ENCODE results near the gene HPCAL1.

Gene HPCAL1

DNA sequence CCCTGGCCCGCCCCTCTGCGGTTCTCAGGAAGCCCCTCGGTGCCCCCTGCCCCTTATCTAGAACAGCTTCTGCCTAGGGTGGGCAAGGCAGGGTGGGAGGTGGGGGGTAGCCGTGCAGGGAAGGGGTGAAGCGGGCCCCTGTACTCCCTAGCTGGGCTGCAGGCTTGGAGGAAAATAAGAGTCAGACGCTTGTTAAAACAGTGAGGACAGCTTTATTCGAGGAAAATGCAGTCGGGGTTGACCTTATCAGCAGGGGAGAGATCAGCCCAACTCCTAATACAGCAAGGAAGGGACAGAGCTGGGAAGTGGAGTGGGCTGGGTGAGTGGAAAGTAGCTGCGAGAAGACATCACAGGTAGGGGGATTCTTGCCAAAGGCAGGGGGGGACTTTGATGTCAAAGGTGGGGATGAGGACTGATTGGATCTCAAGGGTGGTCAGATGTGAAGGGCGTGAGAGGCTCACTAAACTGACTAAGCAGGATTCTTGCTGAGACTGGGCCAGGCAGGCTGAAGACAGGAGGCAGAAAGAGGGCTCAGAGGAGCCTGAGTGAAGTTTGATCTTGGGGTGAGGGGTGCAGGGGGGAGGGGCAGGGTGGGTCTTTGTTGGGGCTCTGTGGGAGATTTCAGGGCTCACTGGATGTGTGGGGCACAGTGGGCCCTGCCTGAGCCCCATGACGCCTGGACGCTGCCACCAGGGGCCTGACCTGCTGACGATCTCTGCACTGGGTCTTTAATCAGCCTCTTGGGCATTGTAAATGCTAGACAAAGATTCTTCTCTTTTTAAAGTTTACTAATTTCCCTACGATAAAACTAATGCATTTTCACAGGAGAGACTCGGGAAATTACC is 29.9 kb downstream of the HPCAL1 start:
- Histone ChIP-seq H3K9ac (ENCODE audit: low read depth, low read length) (no peak overlapping the region), H3K4me1 (ENCODE audit: insufficient read depth, low read length) (peaks cover 37% of the 10 kb centered on the region), H3K36me3 (ENCODE audit: insufficient read depth, low read length) (no peaks in the 10 kb centered on the region), H3K9me3 (ENCODE audit: control insufficient read depth, insufficient read depth, low read length) (no peaks in the 10 kb centered on the region)

DNA sequence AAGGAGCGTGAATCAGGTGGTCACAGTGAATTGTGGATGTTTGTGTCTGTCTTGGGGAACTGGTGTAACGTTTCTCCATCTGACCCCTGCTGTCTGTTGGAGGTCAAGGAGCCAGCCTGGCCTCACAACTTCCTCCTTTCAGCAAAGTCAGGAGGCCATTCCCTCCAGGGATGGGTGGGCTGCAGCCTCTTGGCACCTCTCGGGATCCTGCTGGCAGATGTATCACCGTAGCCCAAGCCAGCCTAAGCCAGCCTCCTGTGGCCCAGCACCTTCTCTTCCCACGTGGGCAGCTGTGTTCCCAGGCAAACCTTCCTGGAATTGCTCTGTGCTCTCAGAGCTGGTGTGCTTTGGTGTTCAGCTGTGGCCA is 30.5 kb downstream of the HPCAL1 start:
- H3K9ac ChIP-seq (ENCODE audit: low read depth, low read length): no peak overlapping the region
- no peaks in the 10 kb centered on the region for H3K36me3 ChIP-seq (ENCODE audit: insufficient read depth, low read length)
- no peaks in the 10 kb centered on the region for H3K9me3 ChIP-seq (ENCODE audit: control insufficient read depth, insufficient read depth, low read length)
- H3K4me1 ChIP-seq (ENCODE audit: insufficient read depth, low read length): peaks cover 36% of the 10 kb centered on the region

DNA sequence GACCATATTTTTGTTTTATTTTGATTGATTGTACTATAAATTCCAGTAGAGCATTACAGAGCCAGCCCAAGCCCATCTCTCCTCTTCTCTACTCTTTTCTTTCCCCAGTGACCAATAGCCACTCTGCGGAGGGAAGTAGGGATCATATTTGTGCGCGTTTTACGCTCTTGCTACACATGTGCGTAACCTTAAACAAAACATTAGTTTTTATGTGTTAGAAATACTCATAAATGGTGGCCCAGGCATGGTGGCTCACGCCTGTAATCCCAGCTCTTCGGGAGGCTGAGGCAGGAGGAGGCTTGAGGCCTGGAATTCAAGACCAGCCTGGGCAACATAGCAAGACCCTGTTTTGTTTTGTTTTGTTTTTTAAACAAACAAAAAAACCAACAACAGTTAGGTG is 31.3 kb downstream of the HPCAL1 start:
- H3K4me1 ChIP-seq (ENCODE audit: insufficient read depth, low read length): peaks cover 36% of the 10 kb centered on the region
- H3K9me3 ChIP-seq (ENCODE audit: control insufficient read depth, insufficient read depth, low read length): no peaks in the 10 kb centered on the region
- H3K36me3 ChIP-seq (ENCODE audit: insufficient read depth, low read length): no peaks in the 10 kb centered on the region
- H3K9ac ChIP-seq (ENCODE audit: low read depth, low read length): no peak overlapping the region

DNA sequence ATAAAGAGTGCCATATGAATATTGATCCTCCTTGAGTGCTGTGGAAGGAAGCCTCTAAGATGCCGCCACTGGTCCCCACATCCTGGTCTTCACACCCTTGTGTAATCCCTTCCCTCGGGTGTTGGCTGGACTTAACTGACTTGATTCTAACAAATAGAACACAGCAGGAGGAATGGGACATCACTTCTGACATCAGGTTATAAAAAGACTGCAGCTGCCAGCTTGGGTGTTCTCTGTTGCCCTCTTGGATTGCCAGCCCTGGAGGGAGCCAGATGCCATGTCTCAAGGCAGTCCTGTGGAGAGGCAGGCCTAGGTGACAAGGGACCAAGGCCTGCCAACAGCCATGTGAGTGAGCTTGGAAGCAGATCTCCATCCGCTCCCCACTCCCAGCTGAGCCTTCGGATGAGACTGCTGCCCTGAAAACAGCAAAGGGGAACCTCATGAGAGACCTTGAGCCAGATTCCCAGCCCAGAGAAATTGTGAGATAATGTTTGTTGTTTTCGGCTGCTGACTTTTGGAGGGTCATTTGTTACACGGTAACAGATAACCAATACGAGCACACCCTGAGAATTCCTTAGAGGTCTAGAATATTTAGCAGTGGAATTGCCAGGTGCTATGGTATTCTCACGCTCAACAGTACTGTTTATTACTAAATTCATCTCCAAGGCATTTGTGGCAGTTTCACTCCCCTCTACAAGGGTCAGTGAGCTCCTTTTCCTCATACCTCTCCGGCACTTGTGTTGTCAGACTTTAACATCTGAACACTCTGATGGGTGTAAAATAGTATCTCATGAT is 32.5 kb downstream of the HPCAL1 start:
- peaks cover 28% of the 10 kb centered on the region for H3K4me1 ChIP-seq (ENCODE audit: insufficient read depth, low read length)
- no peaks in the 10 kb centered on the region for H3K9me3 ChIP-seq (ENCODE audit: control insufficient read depth, insufficient read depth, low read length)
- H3K36me3 ChIP-seq (ENCODE audit: insufficient read depth, low read length): no peaks in the 10 kb centered on the region
- no peak overlapping the region for H3K9ac ChIP-seq (ENCODE audit: low read depth, low read length)

DNA sequence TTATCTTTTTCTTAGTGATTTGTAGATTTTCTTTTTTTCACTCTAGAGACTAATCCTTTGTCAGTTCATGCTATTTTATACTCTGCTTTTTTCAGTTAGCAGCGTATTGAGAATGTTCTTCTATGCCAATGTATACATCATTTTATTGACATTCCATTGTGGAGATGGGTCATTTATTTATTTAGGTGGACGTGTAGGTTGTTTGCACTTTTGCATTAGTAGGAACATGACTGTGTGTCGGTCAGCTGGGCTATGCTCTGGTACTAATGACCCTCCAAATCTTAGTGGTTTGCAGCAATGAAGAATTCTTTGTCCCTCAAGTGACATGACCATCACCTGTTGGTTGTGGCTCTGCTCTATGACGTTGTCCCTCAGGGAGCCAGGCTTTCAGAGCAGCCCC is 33.6 kb downstream of the HPCAL1 start:
- Histone ChIP-seq H3K4me1 (ENCODE audit: insufficient read depth, low read length) (peaks cover 18% of the 10 kb centered on the region), H3K36me3 (ENCODE audit: insufficient read depth, low read length) (no peaks in the 10 kb centered on the region), H3K9ac (ENCODE audit: low read depth, low read length) (no peak overlapping the region), H3K9me3 (ENCODE audit: control insufficient read depth, insufficient read depth, low read length) (no peaks in the 10 kb centered on the region)

DNA sequence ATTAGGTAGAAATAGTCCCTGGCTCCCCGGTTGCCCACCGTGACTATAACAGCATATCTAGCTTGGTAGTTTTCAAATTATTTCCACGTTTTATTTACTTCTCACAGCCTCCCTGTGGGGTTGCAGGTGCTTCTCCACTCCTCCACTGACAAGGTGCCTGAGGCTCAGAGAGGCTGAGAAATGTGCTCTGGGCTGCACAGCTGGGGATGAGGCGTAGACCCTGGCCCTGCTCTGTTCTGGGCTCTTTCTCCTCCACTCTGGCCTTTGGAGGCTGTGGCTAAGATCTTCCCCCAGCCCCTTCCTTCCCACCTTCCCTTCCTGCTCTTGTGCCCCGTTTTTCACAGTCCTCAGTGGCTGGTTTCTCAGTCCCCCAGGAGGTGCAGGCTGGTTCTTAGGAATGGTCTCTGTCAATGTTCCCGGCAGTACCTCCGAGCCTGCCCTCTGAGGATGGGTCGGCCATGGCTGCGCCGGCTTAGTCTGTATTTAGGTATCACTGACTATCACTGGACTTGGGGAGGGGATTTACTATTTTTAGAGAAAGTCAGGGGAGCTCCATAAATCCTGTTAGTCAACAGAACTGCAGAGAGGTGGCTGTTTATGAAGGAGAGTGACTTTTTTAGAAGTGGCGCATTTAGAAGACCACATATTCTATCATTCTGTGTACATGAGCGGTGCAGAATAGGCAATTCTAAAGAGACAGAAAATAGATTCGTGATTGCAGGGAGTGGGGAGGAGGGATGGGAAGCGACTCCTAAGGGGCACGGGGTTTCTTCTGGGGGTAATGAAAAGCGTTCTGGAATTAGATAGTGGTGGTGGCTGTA is 35.0 kb downstream of the HPCAL1 start:
- no peaks in the 10 kb centered on the region for H3K36me3 ChIP-seq (ENCODE audit: insufficient read depth, low read length)
- no peak overlapping the region for H3K9ac ChIP-seq (ENCODE audit: low read depth, low read length)
- H3K9me3 ChIP-seq (ENCODE audit: control insufficient read depth, insufficient read depth, low read length): no peaks in the 10 kb centered on the region
- H3K4me1 ChIP-seq (ENCODE audit: insufficient read depth, low read length): peaks cover 6% of the 10 kb centered on the region

DNA sequence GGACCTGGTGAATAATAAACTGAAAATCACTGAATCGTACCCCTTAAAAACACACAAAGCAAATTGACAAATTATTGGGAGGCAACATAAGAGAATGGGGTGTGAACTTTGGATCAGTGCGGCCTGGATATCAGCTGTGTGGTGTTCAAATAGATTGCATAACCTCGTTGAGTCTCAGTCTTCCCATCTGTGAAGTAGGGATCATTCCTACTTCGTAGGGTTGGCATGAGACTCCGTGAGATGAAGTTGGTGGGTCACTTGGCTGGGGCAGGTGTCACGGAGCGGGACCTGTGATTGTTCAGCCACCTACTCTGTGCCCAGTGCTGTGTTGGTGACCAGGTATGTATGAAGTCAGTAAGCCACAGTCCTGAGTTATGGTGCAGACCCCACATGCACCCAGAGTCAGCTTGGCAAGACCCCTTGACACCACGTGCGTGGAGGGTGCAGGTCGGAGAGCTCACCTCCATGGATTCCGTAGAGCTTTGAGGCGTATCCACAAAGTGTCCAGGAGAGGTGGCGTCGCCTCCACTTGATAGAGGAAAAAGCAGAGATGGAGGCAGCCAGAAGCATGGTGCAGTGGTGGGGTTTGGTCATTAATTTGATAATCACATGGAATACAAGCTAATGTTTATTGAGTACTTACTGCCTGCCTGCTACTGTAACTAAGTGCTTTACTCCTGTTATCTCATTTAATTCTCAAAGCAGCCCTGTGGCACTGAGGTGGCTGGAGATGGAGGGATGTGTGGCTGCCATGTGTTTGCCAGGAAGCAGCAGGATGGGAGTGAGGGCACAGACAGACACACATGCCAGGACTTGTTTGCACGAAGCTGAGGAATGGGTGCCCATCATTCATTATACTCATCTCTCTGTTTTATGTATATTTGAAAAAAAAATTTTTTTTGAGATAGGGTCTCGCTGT is 35.8 kb downstream of the HPCAL1 start:
- Histone ChIP-seq H3K9ac (ENCODE audit: low read depth, low read length) (no peak overlapping the region), H3K4me1 (ENCODE audit: insufficient read depth, low read length) (no peaks in the 10 kb centered on the region), H3K36me3 (ENCODE audit: insufficient read depth, low read length) (no peaks in the 10 kb centered on the region), H3K9me3 (ENCODE audit: control insufficient read depth, insufficient read depth, low read length) (no peaks in the 10 kb centered on the region)

DNA sequence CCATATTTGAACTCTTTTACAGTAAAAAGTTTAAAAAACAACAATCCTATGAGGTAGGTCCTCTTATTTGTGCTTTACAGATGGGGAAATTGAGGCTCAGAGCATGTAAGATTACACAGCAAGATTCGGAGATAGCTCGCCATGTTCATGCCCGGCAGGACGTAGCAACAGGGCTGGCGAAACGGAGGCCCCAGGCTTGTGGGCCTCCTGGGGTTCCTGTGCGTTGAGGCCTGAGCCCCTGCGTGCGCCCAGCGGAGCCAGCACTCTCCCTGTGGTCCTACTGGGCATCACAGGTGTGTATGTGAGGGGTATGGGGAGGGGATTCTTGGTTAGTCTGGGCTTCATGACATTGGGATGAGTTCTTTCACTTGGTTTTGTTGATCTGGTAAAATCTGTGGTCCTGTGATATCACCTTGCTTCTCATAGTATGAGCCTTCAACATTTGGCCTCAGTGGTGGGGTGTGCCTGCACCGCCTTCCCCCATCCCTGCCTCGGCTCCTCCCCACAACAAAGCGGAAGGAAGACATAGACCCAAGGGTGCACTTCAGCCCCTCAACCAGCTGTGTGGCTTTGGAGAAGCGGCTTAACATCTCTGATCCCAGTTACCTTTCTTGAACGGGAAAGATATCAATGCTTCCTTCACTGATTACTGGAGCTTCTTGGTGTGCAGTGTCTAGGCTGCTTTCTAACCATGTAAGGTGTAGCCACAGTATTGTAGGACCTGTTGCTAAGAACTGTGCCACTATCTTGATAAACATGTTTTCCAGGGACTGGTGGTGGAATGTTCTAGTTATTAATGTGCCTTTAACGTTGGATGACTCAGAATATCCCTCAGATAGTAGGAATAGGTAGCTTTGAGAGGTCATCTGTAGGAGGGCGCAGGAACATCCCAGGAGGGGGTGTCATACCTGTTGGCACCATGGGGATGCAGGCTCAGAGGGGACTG is 37.2 kb downstream of the HPCAL1 start:
- Histone ChIP-seq H3K36me3 (ENCODE audit: insufficient read depth, low read length) (no peaks in the 10 kb centered on the region), H3K9ac (ENCODE audit: low read depth, low read length) (no peak overlapping the region), H3K9me3 (ENCODE audit: control insufficient read depth, insufficient read depth, low read length) (no peaks in the 10 kb centered on the region), H3K4me1 (ENCODE audit: insufficient read depth, low read length) (no peaks in the 10 kb centered on the region)

DNA sequence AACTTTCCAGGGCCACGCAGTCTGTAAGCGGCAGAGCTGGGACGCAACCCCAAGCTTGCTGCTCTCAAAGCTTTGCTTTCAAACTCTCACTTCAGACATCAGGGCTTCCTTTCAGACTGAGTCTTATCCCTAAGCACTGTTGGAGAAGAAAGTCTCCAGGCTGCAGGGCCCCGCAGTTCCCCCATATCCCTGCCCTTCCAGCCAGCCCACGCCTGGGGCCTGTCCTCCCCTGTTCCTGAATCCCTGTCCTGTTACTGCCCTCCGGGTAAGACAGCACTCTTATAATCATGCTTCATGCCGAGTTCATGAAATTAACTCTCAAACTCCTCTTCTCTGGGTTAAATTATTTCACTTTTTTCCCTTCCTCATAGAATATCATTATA is 37.9 kb downstream of the HPCAL1 start:
- H3K4me1 ChIP-seq (ENCODE audit: insufficient read depth, low read length): no peaks in the 10 kb centered on the region

DNA sequence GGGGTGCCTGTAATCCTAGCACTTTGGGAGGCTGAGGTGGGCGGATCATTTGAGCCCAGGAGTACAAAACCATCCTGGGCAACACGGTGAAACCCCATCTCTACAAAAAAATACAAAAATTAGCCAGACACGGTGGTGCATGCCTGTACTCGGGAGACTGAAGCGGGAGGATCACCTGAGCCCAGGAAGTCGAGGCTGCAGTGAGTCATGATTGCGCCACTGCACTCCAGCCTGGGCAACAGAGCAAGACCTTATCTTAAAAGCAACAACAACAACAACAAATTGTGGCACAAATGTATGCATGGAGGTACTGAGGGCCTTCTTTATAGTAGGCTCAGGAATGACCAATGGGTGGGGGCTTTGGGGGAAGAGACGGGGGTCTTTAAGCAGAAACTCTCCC is 38.5 kb downstream of the HPCAL1 start:
- Histone ChIP-seq H3K9ac (ENCODE audit: low read depth, low read length) (no peak overlapping the region), H3K36me3 (ENCODE audit: insufficient read depth, low read length) (no peaks in the 10 kb centered on the region), H3K9me3 (ENCODE audit: control insufficient read depth, insufficient read depth, low read length) (no peaks in the 10 kb centered on the region), H3K4me1 (ENCODE audit: insufficient read depth, low read length) (peaks cover 4% of the 10 kb centered on the region; the same call in 1 of the 2 replicates)

More for the DNA sequence above, 37.9 kb downstream of the HPCAL1 start:
- Histone ChIP-seq H3K36me3 (ENCODE audit: insufficient read depth, low read length) (no peaks in the 10 kb centered on the region), H3K9me3 (ENCODE audit: control insufficient read depth, insufficient read depth, low read length) (no peaks in the 10 kb centered on the region), H3K9ac (ENCODE audit: low read depth, low read length) (no peak overlapping the region)

DNA sequence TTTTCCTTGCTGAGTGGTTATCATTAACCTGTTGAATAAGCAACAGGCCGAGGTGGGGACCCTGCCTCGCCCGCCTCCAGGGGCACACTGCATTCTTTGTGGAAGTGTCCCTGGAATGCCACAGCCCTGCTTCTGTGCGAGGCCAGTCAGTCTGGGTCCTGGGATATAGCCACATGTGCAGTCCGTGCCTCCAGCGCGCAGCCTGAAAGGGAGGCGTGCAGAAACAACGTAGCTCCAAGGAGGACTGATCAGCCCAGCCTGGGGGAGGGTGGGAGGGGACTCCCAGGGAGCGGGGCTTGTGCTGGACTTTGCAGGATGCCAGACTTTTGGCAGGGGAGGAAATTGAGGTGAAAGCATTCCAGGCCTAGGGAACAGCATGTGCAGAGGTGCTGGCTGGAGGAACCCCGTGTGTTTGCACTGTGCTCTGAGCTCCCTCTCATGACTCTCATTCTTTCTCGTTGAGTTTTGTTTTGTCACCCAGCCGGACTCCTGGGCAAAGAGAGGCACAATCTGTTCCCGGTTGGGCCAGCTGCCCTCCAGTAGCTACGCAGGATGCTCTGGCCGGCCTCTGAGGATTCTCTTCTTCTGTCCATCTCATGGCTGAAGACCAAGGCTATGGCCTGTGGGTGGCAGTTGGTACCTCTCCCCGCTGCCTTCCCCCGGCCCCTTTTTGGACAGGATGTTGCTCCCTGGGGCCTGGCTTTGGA is 39.7 kb downstream of the HPCAL1 start:
- H3K9ac ChIP-seq (ENCODE audit: low read depth, low read length): no peak overlapping the region
- no peaks in the 10 kb centered on the region for H3K9me3 ChIP-seq (ENCODE audit: control insufficient read depth, insufficient read depth, low read length)
- H3K36me3 ChIP-seq (ENCODE audit: insufficient read depth, low read length): no peaks in the 10 kb centered on the region
- H3K4me1 ChIP-seq (ENCODE audit: insufficient read depth, low read length): peaks cover 13% of the 10 kb centered on the region

DNA sequence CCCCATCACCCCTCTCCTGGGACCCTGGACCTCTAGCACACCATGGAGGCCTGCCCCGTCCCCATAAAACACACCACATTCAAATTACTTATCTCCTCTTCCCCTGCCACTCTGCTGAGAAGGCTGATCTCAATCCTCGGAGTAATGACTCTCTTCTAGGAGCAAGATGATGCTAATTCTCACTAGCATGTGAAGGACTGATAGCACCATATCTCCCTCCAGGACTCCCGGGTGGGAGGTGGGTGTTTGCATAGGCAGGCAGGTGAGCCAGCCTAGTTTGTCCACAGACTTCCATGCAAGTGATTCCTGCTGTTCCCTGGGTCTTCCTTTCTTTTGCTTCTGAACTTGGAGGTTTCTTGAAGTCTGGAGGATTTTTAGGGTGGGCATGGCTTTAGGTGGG is 40.5 kb downstream of the HPCAL1 start:
- no peaks in the 10 kb centered on the region for H3K36me3 ChIP-seq (ENCODE audit: insufficient read depth, low read length)
- peaks cover 18% of the 10 kb centered on the region for H3K4me1 ChIP-seq (ENCODE audit: insufficient read depth, low read length)
- no peaks in the 10 kb centered on the region for H3K9me3 ChIP-seq (ENCODE audit: control insufficient read depth, insufficient read depth, low read length)
- no peak overlapping the region for H3K9ac ChIP-seq (ENCODE audit: low read depth, low read length)
